A673 (cell line): ENCODE measurements around the gene DLEC1.

ENCODE experiments used
- EZH2 ChIP-seq: fragments of 200-600 bp; sonication (generic); IDR thresholded peaks from 2 replicates; pipeline ENCODE4 v1.6.1; 2017; ENCODE audit warnings: borderline replicate concordance, low read depth, mild to moderate bottlenecking, mixed read lengths, antibody characterized with exemption, low read length; ENCODE audit not compliant: poor library complexity, severe bottlenecking
- TF ChIP-seq, protein P1 (sequence below): fragments of 300-800, 200-600 bp; sonication (generic); conservative IDR thresholded peaks from 2 replicates; pipeline ENCODE4 v1.5.1; 2017; ENCODE audit warnings: low read depth, mild to moderate bottlenecking, antibody characterized with exemption, low read length, moderate library complexity, mixed read lengths

DNA sequence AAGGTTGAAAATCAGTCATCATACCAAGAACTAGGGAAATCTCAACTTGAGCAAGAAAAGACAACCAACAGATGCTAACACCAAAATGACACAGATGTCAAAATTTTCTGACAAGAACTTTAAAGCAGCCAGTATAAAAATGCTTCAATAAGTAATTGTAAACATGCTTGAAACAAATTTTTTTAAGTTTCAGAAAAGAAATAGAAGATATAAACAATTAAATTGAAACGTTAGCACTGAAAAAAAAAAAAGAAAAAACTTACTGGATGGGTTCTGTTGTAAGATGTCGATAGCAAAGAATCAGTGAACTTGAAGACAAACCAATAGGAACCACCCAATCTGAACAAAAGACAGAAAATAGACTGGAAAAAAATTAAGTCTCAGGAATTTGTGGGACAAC is 107.5 kb downstream of the DLEC1 start:
- TF ChIP-seq, protein P1, sequence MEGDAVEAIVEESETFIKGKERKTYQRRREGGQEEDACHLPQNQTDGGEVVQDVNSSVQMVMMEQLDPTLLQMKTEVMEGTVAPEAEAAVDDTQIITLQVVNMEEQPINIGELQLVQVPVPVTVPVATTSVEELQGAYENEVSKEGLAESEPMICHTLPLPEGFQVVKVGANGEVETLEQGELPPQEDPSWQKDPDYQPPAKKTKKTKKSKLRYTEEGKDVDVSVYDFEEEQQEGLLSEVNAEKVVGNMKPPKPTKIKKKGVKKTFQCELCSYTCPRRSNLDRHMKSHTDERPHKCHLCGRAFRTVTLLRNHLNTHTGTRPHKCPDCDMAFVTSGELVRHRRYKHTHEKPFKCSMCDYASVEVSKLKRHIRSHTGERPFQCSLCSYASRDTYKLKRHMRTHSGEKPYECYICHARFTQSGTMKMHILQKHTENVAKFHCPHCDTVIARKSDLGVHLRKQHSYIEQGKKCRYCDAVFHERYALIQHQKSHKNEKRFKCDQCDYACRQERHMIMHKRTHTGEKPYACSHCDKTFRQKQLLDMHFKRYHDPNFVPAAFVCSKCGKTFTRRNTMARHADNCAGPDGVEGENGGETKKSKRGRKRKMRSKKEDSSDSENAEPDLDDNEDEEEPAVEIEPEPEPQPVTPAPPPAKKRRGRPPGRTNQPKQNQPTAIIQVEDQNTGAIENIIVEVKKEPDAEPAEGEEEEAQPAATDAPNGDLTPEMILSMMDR = no peak
- TF ChIP-seq EZH2 = no peak
